IMR-90 (cell line): ENCODE measurements around the gene PBX3. TPM values are rescaled to one million over a fixed set of nuclear protein-coding genes. Genes with fewer than 3 reads are reported as not detected.
A peak's percentile ranks its signal among the peaks of the same experiment; 100 is the strongest.

Experiments used
- ATAC-seq: fragments of 200-7000 bp; cut with Tn5 transposase; 2 replicates; pipeline ENCODE4 v1.9.1; 2020; ENCODE audit warnings: low read depth, mild to moderate bottlenecking, moderate library complexity
- BruUV-seq: library from RNA; stranded (reverse); fragments of 400-500 nt; replicated peaks from 2 replicates; lab custom pipeline; 2021; lab: Mats Ljungman, UMichigan
- CTCF ChIA-PET: fragments of 300-600 bp; formaldehyde crosslinking; extraction: SDS; loops from one replicate; lab custom pipeline; 2021; ENCODE audit warnings: antibody characterized with exemption; lab: Yijun Ruan, JAX
- POLR2A ChIA-PET: fragments of 300-600 bp; sonication (Branson Sonifier 250); formaldehyde crosslinking; loops from one replicate; lab custom pipeline; 2022; ENCODE audit warnings: antibody characterized with exemption; ENCODE audit not compliant: unreplicated experiment; lab: Charles Lee
- DNase-seq: peaks from one replicate; pipeline ENCODE4 v3.0.0; 2013
- H2AFZ ChIP-seq: replicated peaks from 2 replicates; pipeline ENCODE3; 2013; ENCODE audit warnings: low read length, mild to moderate bottlenecking; ENCODE audit not compliant: poor library complexity
- H2AK5ac ChIP-seq: 2 replicates; pipeline ENCODE4 v1.6.1; 2013; ENCODE audit warnings: low read depth, low read length, inconsistent platforms
- H2AK9ac ChIP-seq: replicated peaks from 2 replicates; pipeline ENCODE3; 2013; ENCODE audit warnings: mild to moderate bottlenecking, low read depth, low read length, moderate library complexity; ENCODE audit not compliant: poor library complexity
- H2BK120ac ChIP-seq: 2 replicates; pipeline ENCODE4 v1.6.1; 2013; ENCODE audit warnings: low read depth, low read length, inconsistent platforms
- H2BK15ac ChIP-seq: 3 replicates; pipeline ENCODE4 v1.6.1; 2013; ENCODE audit warnings: low read depth, low read length, inconsistent platforms
- H2BK20ac ChIP-seq: 2 replicates; pipeline ENCODE4 v1.6.1; 2013; ENCODE audit warnings: low read depth, mild to moderate bottlenecking, inconsistent platforms, low read length, moderate library complexity
- H2BK5ac ChIP-seq: 2 replicates; pipeline ENCODE4 v1.6.1; 2013; ENCODE audit warnings: mild to moderate bottlenecking, low read depth, low read length, inconsistent platforms; ENCODE audit not compliant: poor library complexity, severe bottlenecking
- H3K14ac ChIP-seq: replicated peaks from 2 replicates; pipeline ENCODE4 v1.6.1; 2013; ENCODE audit warnings: low read depth, low read length, inconsistent platforms
- H3K18ac ChIP-seq: 2 replicates; pipeline ENCODE4 v1.6.1; 2013; ENCODE audit warnings: low read depth, low read length, control low read depth
- H3K23ac ChIP-seq: 2 replicates; pipeline ENCODE4 v1.6.1; 2013; ENCODE audit warnings: low read depth, low read length, inconsistent platforms
- H3K27ac ChIP-seq: 2 replicates; pipeline ENCODE4 v1.5.1; 2013; ENCODE audit warnings: mild to moderate bottlenecking, control low read depth, low read length; ENCODE audit not compliant: insufficient read depth
- H3K27me3 ChIP-seq: 2 replicates; pipeline ENCODE4 v1.6.1; 2013; ENCODE audit warnings: low read length; ENCODE audit not compliant: control insufficient read depth, insufficient read depth
- H3K36me3 ChIP-seq: 2 replicates; pipeline ENCODE4 v1.6.1; 2013; ENCODE audit warnings: low read length, mixed read lengths; ENCODE audit not compliant: control insufficient read depth, insufficient read depth
- H3K4ac ChIP-seq: 2 replicates; pipeline ENCODE4 v1.6.1; 2013; ENCODE audit warnings: low read depth, low read length, inconsistent platforms
- H3K4me1 ChIP-seq: 2 replicates; pipeline ENCODE4 v1.6.1; 2013; ENCODE audit warnings: low read length, mixed read lengths; ENCODE audit not compliant: control insufficient read depth, insufficient read depth
- H3K4me2 ChIP-seq: 2 replicates; pipeline ENCODE4 v1.6.1; 2013; ENCODE audit warnings: low read depth, mild to moderate bottlenecking, control low read depth, low read length, moderate library complexity
- H3K4me3 ChIP-seq: 2 replicates; pipeline ENCODE4 v1.5.1; 2013; ENCODE audit warnings: low read depth, mild to moderate bottlenecking, control low read depth, low read length, moderate library complexity; ENCODE audit not compliant: insufficient read depth
- H3K56ac ChIP-seq: 2 replicates; pipeline ENCODE4 v1.6.1; 2013; ENCODE audit warnings: low read length, inconsistent platforms; ENCODE audit not compliant: insufficient read depth; ENCODE audit errors: extremely low read depth
- H3K79me1 ChIP-seq, 2 experiments: 2 replicates each; pipeline ENCODE4 v1.6.1; 2013; ENCODE audit warnings: low read length in 2 of 2, inconsistent platforms in 1 of 2, low read depth in 1 of 2
- H3K9ac ChIP-seq: 2 replicates; pipeline ENCODE4 v1.6.1; 2013; ENCODE audit warnings: low read depth, low read length, control low read depth
- H3K9me1 ChIP-seq: 2 replicates; pipeline ENCODE4 v1.6.1; 2013; ENCODE audit warnings: low read length, inconsistent platforms; ENCODE audit not compliant: insufficient read depth
- H3K9me3 ChIP-seq: 2 replicates; pipeline ENCODE4 v1.6.1; 2013; ENCODE audit warnings: low read length; ENCODE audit not compliant: control insufficient read depth, insufficient read depth
- H4K20me1 ChIP-seq: 2 replicates; pipeline ENCODE4 v1.6.1; 2013; ENCODE audit warnings: low read length, inconsistent platforms; ENCODE audit not compliant: insufficient read depth
- H4K5ac ChIP-seq: 2 replicates; pipeline ENCODE4 v1.6.1; 2013; ENCODE audit warnings: mild to moderate bottlenecking, low read depth, low read length, control low read depth
- H4K8ac ChIP-seq, 2 experiments: 2 replicates each; pipeline ENCODE4 v1.6.1; 2013; ENCODE audit warnings: low read depth in 2 of 2, low read length in 2 of 2, control low read depth in 1 of 2, inconsistent platforms in 1 of 2
- H4K91ac ChIP-seq: 2 replicates; pipeline ENCODE4 v1.6.1; 2013; ENCODE audit warnings: low read depth, low read length, inconsistent platforms; ENCODE audit not compliant: insufficient read depth
- MXI1 ChIP-seq: IDR thresholded peaks from 2 replicates; pipeline ENCODE4 v1.6.1; 2012; ENCODE audit warnings: low read depth, mild to moderate bottlenecking, low read length, moderate library complexity, borderline replicate concordance
- NFE2L2 ChIP-seq: fragments of 150-350 bp; IDR thresholded peaks from 2 replicates; pipeline ENCODE4 v1.6.1; 2016; ENCODE audit warnings: low read depth, mild to moderate bottlenecking, low read length
- POLR2A ChIP-seq: IDR thresholded peaks from 2 replicates; pipeline ENCODE4 v1.6.1; 2012; ENCODE audit warnings: mild to moderate bottlenecking, low read depth, low read length
- RAD21 ChIP-seq: IDR thresholded peaks from 2 replicates; pipeline ENCODE4 v1.6.1; 2012; ENCODE audit warnings: low read length, improper control_type of control experiment
- WGBS, 2 experiments: methylation state at CpG; one replicate each; pipeline versions ENCODE4 v1.1.5 to v1.1.7; 2013; ENCODE audit warnings: missing lambda C conversion rate in 2 of 2; ENCODE audit not compliant: insufficient read length in 1 of 2; ENCODE audit errors: extremely low coverage in 2 of 2; 5-methylcytosine and 5-hydroxymethylcytosine counted together
- dilution Hi-C: fragments of 300-500 bp; cut with HindIII; formaldehyde crosslinking; loops from one replicate; pipeline ENCODE4 v1.14.3; 2018; ENCODE audit warnings: low sequenced_read_pairs; ENCODE audit not compliant: unreplicated experiment
- in situ Hi-C: fragments of 300-500 bp; cut with MboI; formaldehyde crosslinking; loops from 3 replicates; pipeline ENCODE4 v1.14.3; 2019; ENCODE audit warnings: low sequenced_read_pairs, inconsistent platforms, mixed read lengths
- intact Hi-C: fragments of 100-400 bp; cut with micrococcal nuclease; formaldehyde crosslinking; loops from 2 replicates; pipeline ENCODE4 v1.10.0; 2022
- polyA plus RNA-seq, 3 experiments: library from polyadenylated mRNA; depleted of rRNA; stranded (reverse); fragments of >200 nt; gene quantifications; 2 replicates each; pipeline ENCODE4 v1.2.3, GENCODE V29; 2012; ENCODE audit warnings: low replicate concordance in 1 of 3
- total RNA-seq: library from RNA; depleted of rRNA; stranded (reverse); fragments of >200 nt; gene quantifications from 2 replicates; pipeline ENCODE4 v1.2.3, GENCODE V29; 2012

The PBX3 gene
- total and polyA plus RNA-seq, 2 of the 4 experiments (the other 2 are of a cell fraction), result 12.0 to 15.6 TPM

- Histone ChIP-seq H3K4me2 (peak overlapping the region; percentile 94), H3K14ac (peak overlapping the region; percentile 93), H3K4me1 (peaks cover 6% of the 10 kb centered on the region), H3K27me3 (no peaks in the 10 kb centered on the region), H3K4me3 (peak overlapping the region; percentile 99), H4K20me1 (peaks cover 11% of the 10 kb centered on the region; the same call in 1 of the 2 replicates), H3K9me3 (no peaks in the 10 kb centered on the region), H2BK15ac (peak overlapping the region; percentile 35; the same call in 1 of the 3 replicates), H2AFZ (peak overlapping the region; percentile 92), H2AK9ac (peak overlapping the region; percentile 96), H3K23ac (peak overlapping the region; percentile 84), H3K18ac (no peak overlapping the region), H3K27ac (peak overlapping the region; percentile 22; the same call in 1 of the 2 replicates), H2BK5ac (peak overlapping the region; percentile 40), H3K4ac (peak overlapping the region; percentile 63), H4K5ac (no peak overlapping the region), H3K36me3 (no peaks in the 10 kb centered on the region), H2AK5ac (no peak overlapping the region), H2BK120ac (peak overlapping the region; percentile 67), H3K79me1 (peaks cover 7 to 38% of the 10 kb centered on the region in 2 experiments; a peak in 2 of 4 replicates), H2BK20ac (peak overlapping the region; percentile 35; the same call in 1 of the 2 replicates), H3K9ac (peak overlapping the region; percentile 64), H4K8ac (peak overlapping the region; percentile 40 to 69; a peak in 3 of 4 replicates), H3K56ac (peak overlapping the region; percentile 68; the same call in 1 of the 2 replicates), H3K9me1 (peaks cover 4% of the 10 kb centered on the region), H4K91ac (peak overlapping the region; percentile 78)
- dilution Hi-C loops, result no loop called here
- no peak for DNase-seq
- TF ChIP-seq MXI1, result 0 out of 2 replicates have a peak, but pooled peaks have one; percentile 28
- TF ChIP-seq NFE2L2, result no peak
- 0 out of 2 replicates have a peak, but pooled peaks have one; percentile 4 for TF ChIP-seq RAD21
- no peak for TF ChIP-seq POLR2A
- in situ Hi-C loops, result no loop called here
- no TSS peak for BruUV-seq
- WGBS, 2 experiments, result 0% methylated on average over 51 of the region's 88 CpGs; no CpG with 5 or more reads in 1 of the 2 experiments
- intact Hi-C loops, result loop anchor here (2.0 to 10.0 kb wide), 6 partner anchors 139 to 747 kb away; no protein-coding TSS in a partner anchor
- no peak for ATAC-seq
- ChIA-PET POLR2A (no interaction called here), CTCF (interaction anchor here (0.6 kb wide), 1 partner anchor 96 kb away, joined by 3 read pairs; no protein-coding TSS in a partner anchor)
These were observed 732 bp downstream of the PBX3 start for GRCh38 chr9:125747765-125748445.
